ENCODE measurements around the gene LAMP2.

LAMP2 gene

DNA sequence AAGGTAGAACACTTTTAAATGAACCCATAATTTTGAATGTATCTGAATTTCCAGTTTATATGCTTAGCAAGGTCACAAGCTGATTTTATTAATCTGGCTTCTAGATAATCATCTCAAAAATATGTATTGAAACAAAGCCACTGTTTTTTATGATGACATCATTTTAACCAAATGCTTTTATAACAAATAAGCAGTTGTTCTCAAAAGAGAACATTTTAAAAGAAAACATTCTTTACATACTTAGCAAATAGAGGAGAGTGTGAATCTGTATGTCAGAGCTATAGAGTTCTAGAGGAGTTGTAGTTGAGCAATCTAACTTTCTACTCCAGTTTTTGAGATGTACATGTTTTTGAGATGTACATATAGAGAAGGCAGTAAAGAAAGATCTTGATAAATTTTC lies 42.5 kb downstream of the LAMP2 start:
- H3K9me3 Mint-ChIP-seq: no peaks in the 10 kb centered on the region
- H3K4me1 Mint-ChIP-seq: peaks cover 27% of the 10 kb centered on the region
- no peak overlapping the region for H3K4me3 Mint-ChIP-seq
- ATAC-seq: no peak
- peaks cover 9% of the 10 kb centered on the region for H3K36me3 Mint-ChIP-seq
- no peaks in the 10 kb centered on the region for H3K27me3 Mint-ChIP-seq
- no peak overlapping the region for H3K27ac Mint-ChIP-seq

GRCh38 chrX:120419463-120419862 lies 49.6 kb downstream of the LAMP2 start:
- Mint-ChIP-seq H3K27ac (peak overlapping the region; percentile 70), H3K9me3 (peaks cover 2% of the 10 kb centered on the region), H3K4me3 (no peak overlapping the region), H3K36me3 (no peaks in the 10 kb centered on the region), H3K4me1 (peaks cover 23% of the 10 kb centered on the region), H3K27me3 (no peaks in the 10 kb centered on the region)
- no peak for ATAC-seq

GRCh38 chrX:120408168-120408567 lies 60.9 kb downstream of the LAMP2 start:
- Mint-ChIP-seq H3K4me1 (no peaks in the 10 kb centered on the region), H3K9me3 (peaks cover 8% of the 10 kb centered on the region), H3K36me3 (no peaks in the 10 kb centered on the region), H3K27me3 (no peaks in the 10 kb centered on the region), H3K27ac (no peak overlapping the region), H3K4me3 (no peak overlapping the region)
- no peak for ATAC-seq

- H3K9me3 Mint-ChIP-seq: peaks cover 8% of the 10 kb centered on the region
- no peak overlapping the region for H3K27ac Mint-ChIP-seq
- H3K36me3 Mint-ChIP-seq: no peaks in the 10 kb centered on the region
- H3K4me1 Mint-ChIP-seq: no peaks in the 10 kb centered on the region
- H3K27me3 Mint-ChIP-seq: no peaks in the 10 kb centered on the region
- H3K4me3 Mint-ChIP-seq: no peak overlapping the region
- no peak for ATAC-seq
Observed at GRCh38 chrX:120406638-120407037, 62.5 kb downstream of the LAMP2 start.

GRCh38 chrX:120402369-120402768 lies 66.7 kb downstream of the LAMP2 start:
- ATAC-seq: no peak
- no peaks in the 10 kb centered on the region for H3K27me3 Mint-ChIP-seq
- H3K36me3 Mint-ChIP-seq: no peaks in the 10 kb centered on the region
- H3K4me3 Mint-ChIP-seq: no peak overlapping the region
- no peaks in the 10 kb centered on the region for H3K4me1 Mint-ChIP-seq
- H3K27ac Mint-ChIP-seq: no peak overlapping the region
- H3K9me3 Mint-ChIP-seq: no peaks in the 10 kb centered on the region

- Mint-ChIP-seq H3K4me1 (no peaks in the 10 kb centered on the region), H3K27ac (no peak overlapping the region), H3K36me3 (no peaks in the 10 kb centered on the region)
Observed at GRCh38 chrX:120401301-120401700, 67.8 kb downstream of the LAMP2 start.

GRCh38 chrX:120380699-120381098 lies 88.4 kb downstream of the LAMP2 start:
- no peak overlapping the region for H3K4me3 Mint-ChIP-seq
- no peak overlapping the region for H3K27ac Mint-ChIP-seq
- no peaks in the 10 kb centered on the region for H3K9me3 Mint-ChIP-seq
- no peaks in the 10 kb centered on the region for H3K27me3 Mint-ChIP-seq
- H3K4me1 Mint-ChIP-seq: peaks cover 6% of the 10 kb centered on the region
- no peak for ATAC-seq
- no peaks in the 10 kb centered on the region for H3K36me3 Mint-ChIP-seq

More at GRCh38 chrX:120401301-120401700, 67.8 kb downstream of the LAMP2 start:
- H3K9me3 Mint-ChIP-seq: no peaks in the 10 kb centered on the region
- no peaks in the 10 kb centered on the region for H3K27me3 Mint-ChIP-seq
- no peak overlapping the region for H3K4me3 Mint-ChIP-seq
- ATAC-seq: no peak

GRCh38 chrX:120379937-120380681 lies 89.0 kb downstream of the LAMP2 start:
- Mint-ChIP-seq H3K27me3 (no peaks in the 10 kb centered on the region), H3K9me3 (no peaks in the 10 kb centered on the region), H3K4me1 (peaks cover 6% of the 10 kb centered on the region), H3K36me3 (no peaks in the 10 kb centered on the region), H3K27ac (no peak overlapping the region), H3K4me3 (no peak overlapping the region)
- ATAC-seq: no peak

DNA sequence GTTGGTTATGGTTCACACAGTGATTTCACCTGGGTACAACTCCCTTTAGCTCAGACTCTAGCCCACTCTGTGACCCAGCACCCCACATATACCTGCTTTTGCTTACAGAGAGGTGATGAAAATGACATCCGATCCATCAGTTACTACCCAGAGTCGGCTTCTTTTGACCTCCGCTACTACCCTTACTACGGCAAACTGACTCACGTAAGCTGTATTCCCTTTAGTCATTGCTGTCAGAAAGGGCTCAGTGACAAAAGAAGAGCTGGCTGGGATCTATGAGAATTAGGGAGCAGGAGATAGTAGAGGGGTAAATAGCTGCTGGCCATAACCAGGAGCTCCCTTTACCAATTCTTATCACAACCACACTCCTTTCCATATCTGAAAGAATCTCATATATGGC lies 90.5 kb downstream of the LAMP2 start:
- Mint-ChIP-seq H3K36me3 (no peaks in the 10 kb centered on the region), H3K27me3 (no peaks in the 10 kb centered on the region), H3K9me3 (no peaks in the 10 kb centered on the region), H3K27ac (no peak overlapping the region), H3K4me1 (peaks cover 6% of the 10 kb centered on the region), H3K4me3 (no peak overlapping the region)
- no peak for ATAC-seq

All from stimulated activated memory B cell treated with anti-CD40 and anti-IgM and Interleukin-4, amounts not matched to agents 10 μg/mL and 1 μg/mL and 100 μg/mL, for 72 hours (primary cell).